K562 (cell line): ENCODE results near the gene KLK11.

ENCODE experiments used
- ARNT ChIP-seq, 2 experiments: fragments of 450-650 bp; IDR thresholded peaks; 2 replicates each; pipeline ENCODE4 v1.6.1; 2016; ENCODE audit warnings: mild to moderate bottlenecking in 1 of 2
- CTCF ChIP-seq, 3 experiments: IDR thresholded peaks in 2 of 3; conservative IDR thresholded peaks in 1 of 3; 2 replicates each; pipeline ENCODE4 v1.5.1; 2011 to 2012; ENCODE audit warnings: low read length in 3 of 3, mild to moderate bottlenecking in 3 of 3, control low read depth in 2 of 3, improper control_type of control experiment in 1 of 3, inconsistent platforms in 1 of 3, low read depth in 1 of 3, mixed read lengths in 1 of 3, moderate library complexity in 1 of 3; ENCODE audit not compliant: insufficient read depth in 2 of 3
- POLR2AphosphoS5 ChIP-seq: IDR thresholded peaks from 2 replicates; pipeline ENCODE4 v1.6.1; 2011; ENCODE audit warnings: mild to moderate bottlenecking, low read depth, low read length, moderate library complexity; ENCODE audit not compliant: control insufficient read depth, insufficient read depth
- REST ChIP-seq, 2 experiments: fragments of 450-650 bp; formaldehyde crosslinking in 1 of 2; IDR thresholded peaks; 2 replicates each; pipeline versions ENCODE4 v1.4.0 to v1.6.1; 2014 to 2020; ENCODE audit warnings: mild to moderate bottlenecking in 2 of 2, borderline replicate concordance in 1 of 2, low read depth in 1 of 2
- TCF7L2 ChIP-seq: fragments of 150-350 bp; IDR thresholded peaks from 2 replicates; pipeline ENCODE4 v1.6.1; 2016; ENCODE audit warnings: low read depth, mild to moderate bottlenecking, low read length, moderate library complexity

- TF ChIP-seq CTCF (IDR thresholded peaks at IDR 0.05 in 2 of 3, conservative IDR thresholded peaks at IDR 0.05 in 1 of 3; ENCODE audit: insufficient read depth in 2 of 3, low read depth in 1 of 3, low read length in 3 of 3), result no peak
- TF ChIP-seq REST (IDR thresholded peaks at IDR 0.05; ENCODE audit: borderline replicate concordance), result no peak
- no peak for TF ChIP-seq REST (CRISPR knock-in tag; IDR thresholded peaks at IDR 0.05; ENCODE audit: low read depth)
- TF ChIP-seq POLR2AphosphoS5, result no peak
- no peak for TF ChIP-seq ARNT (IDR thresholded peaks at IDR 0.05)
- no peak for TF ChIP-seq TCF7L2
Measured at GRCh38 chr19:51043497-51043896, 17.1 kb upstream of the KLK11 start.
